HG03342 (cell line): ENCODE results near the gene LEFTY1.
"Not testable (repeated sequence)": the region's sequence is repeated elsewhere in the genome, so short reads cannot be mapped to it uniquely, and the experiment has no call there.

Source experiments
- ATAC-seq: cut with Tn5 transposase; IDR thresholded peaks from one replicate; pipeline ENCODE4 v1.9.1; 2021; ENCODE audit warnings: mild to moderate bottlenecking, moderate library complexity; ENCODE audit not compliant: unreplicated experiment

The LEFTY1 gene, protein sequence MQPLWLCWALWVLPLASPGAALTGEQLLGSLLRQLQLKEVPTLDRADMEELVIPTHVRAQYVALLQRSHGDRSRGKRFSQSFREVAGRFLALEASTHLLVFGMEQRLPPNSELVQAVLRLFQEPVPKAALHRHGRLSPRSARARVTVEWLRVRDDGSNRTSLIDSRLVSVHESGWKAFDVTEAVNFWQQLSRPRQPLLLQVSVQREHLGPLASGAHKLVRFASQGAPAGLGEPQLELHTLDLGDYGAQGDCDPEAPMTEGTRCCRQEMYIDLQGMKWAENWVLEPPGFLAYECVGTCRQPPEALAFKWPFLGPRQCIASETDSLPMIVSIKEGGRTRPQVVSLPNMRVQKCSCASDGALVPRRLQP

DNA sequence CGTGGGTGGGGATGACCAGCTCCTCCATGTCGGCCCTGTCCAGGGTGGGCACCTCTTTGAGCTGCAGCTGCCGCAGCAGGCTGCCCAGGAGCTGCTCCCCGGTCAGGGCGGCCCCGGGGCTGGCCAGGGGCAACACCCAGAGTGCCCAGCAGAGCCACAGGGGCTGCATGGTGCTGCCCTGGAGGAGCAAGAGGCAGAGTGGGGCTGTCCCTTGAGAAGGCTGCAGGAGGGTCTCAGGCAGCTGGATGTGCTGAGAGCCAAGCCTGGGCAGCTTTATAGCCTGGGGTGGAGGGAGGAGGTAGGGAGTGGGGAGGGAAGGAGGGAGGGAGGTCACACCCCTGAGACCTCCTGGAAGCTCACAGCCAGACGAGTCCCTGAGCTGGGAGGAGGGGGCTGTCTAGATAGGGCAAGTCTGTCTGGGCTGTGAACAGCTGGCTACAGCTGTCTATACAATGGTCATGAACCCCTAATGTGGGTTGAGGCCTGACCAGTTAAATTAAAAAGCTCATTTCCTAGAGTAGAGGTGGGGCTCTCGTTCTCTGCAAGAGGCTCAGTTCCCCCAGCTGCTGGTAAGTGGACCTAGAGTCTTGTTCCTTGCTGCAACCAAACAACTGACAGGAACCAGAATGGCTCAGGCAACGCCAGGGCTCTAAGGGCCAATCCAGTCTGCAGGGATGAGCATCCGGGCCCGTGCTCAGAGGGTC, at the start of gene LEFTY1:
LEFTY1 (minus strand) TSS at position 249 of the 704 bp plus-strand sequence; CDS start at position 169, 80 bp downstream.
- ATAC-seq = no peak

DNA sequence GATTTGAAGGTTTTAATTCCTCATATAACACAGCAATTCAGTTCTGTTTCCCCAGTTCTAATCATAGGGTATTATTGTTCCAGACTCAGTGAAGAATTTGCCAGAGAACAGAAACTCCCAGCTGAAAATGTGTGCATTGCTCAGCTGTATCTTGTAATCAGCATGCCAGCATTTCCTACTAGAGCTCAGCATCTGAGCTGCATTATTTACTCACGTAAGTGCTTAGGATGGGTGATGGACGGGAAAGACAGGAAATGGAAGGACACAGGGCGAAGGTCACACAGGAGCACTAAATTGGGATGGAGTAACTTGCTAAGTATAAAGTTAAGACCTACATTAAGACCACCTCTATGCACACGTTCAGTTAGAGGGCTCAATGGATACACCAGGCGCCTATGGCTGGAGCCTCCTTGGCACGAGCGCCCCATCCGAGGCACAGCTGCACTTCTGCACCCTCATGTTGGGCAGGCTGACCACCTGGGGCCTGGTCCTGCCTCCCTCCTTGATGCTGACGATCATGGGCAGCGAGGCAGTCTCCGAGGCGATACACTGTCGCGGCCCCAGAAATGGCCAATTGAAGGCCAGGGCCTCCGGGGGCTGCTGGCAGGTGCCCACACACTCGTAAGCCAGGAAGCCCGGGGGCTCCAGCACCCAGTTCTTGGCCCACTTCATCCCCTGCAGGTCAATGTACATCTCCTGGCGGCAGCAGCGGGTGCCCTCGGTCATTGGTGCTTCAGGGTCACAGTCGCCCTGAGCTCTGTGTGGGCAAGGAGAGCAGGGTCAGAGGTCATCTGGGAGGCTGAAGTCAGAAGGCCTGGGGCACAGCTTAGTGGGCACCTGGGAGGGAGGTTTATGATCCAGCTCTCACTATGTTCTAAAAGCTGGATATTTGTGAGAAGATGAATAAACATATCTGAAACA, 48.4 kb upstream of the LEFTY1 start:
- ATAC-seq = no peak

DNA sequence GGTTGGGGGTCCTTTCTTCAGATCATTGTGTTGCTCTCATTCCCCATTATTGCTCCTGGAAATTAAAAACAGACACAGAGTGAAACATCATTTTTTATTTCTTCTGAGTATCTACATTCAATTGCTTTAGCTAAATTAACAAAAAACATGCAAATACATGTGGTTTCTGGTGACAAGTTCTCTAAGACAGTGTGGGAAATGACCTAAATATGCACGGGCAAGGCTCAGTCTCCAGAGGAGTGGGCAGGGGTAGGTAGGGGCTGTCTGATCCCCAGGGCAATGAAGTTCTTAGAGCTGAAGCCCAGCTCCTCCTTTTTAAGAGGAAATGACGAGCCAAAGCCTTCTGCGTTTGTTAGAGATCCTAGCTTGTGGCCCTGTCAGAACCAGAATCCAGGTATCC, 47.6 kb upstream of the LEFTY1 start:
- ATAC-seq = no peak

DNA sequence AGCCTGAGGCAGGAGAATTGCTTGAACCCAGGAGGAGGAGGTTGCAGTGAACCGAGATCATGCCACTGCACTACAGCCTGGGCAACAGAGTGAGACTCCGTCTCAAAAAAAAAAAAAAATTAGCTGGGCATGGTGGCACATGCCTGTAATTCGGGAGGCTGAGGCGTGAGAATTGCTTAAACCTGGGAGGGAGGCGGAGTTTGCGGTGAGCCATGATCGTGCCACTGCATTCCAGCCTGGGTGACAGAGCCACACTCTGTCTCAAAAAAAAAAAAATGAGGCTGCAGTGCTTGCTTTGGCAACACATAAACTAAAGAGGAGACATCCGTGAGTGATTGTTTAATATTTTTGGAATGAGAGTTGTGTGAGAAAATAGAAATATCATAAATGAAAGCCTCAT, 47.1 kb upstream of the LEFTY1 start:
- not testable (repeated sequence) for ATAC-seq

DNA sequence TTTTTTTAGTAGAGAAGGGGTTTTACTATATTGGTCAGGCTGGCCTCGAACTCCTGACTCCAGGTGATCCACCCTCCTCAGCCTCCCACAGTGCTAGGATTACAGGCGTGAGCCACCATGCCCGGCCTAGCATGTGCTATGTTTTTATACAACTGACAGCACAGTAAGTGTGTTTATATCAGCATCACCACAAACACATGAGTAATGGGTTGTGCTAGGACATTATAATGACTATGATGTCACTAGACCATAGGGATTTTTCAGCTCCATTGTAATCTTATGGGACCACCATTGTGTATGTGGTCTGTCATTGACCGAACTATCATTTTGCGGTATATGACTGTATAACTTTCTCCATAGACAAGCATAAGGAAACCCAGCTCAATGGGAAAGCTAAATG, 45.8 kb upstream of the LEFTY1 start:
- no peak for ATAC-seq

DNA sequence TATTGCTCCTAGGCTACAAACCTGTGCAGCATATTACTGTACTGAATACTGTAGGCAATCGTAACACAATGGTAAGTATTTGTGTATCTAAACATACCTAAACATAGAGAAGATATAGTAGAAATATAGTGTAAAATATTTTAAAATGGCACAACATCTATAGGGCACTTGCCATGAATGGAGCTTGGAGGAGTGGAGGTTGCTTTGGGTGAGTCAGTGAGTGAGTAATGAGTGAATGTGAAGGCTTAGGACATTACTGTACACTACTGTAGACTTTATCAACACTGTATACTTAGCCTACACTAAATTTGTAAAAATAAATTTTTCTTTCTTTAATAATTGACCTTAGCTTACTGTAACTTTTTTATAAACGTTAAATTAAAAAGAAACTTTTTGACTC, 44.1 kb upstream of the LEFTY1 start:
- no peak for ATAC-seq

DNA sequence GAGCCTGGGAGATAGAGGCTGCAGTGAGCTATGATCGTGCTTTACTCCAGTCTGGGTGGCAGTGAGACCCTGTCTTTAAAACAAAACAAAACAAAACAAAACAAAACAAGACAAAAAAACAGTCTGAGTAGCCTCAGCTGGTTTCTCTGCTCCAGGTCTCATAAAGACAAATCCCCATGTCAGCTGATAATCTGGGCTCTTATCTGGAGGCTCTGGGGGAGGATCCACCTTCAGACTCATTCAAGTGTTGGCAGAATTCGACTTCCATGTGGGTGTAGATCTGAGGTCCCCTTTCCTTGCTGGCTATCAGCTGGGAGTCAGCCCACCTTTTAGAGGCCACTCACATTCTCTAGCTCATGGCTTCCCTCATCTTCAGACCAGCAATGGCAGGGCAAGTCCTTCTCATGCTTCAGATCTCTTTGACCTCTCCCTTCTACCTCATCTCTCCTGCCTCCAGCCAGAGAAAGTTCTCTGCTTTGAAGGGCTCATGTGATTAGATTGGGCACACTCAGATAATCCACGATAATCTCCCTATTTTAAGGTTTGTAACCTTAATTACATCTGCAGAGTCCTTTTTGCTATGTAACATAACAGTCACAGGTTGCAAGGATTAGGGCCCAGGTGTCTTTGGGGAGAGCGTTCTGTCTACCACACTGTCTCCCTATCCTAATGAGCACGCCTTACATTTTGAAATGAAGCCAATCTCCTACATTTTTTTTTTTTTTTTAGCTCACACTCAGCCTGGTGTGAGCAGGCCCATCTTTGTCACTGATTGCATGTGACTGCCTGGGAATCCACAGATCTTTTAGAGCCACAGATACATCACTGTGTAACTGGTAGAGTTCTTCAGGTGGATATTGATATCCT, 42.6 kb upstream of the LEFTY1 start:
- no peak for ATAC-seq

DNA sequence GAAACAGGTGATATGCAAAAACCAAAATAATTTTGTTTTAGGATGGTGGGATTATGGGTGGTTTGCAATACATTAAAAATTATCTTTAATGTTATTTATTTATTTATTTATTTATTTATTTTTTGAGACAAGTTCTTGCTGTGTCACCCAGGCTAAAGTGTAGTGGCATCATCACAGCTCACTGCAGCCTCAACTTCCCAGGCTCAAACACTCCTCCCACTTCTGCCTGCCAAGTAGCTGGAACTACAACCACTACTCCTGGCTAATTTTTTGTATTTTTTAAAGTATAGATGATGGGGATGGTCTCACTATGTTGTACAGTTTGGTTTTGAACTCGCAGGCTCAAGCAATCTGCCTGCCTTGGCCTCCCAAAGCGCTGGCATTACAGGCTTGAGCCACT, 41.6 kb upstream of the LEFTY1 start:
- no peak for ATAC-seq

DNA sequence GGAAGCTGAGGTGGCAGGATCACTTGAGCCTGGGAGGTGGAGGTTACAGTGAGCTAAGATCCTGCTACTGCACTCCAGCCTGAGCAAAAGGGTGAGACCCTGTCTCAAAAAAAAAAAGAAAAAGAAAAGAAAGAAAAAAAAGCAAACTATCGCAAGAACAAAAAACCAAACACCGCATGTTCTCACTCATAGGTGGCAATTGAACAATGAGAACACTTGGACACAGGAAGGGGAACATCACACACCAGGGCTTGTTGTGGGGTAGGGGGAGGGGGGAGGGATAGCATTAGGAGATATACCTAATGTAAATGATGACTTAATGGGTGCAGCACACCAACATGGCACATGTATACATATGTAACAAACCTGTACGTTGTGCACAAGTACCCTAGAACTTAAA, 40.5 kb upstream of the LEFTY1 start:
- not testable (repeated sequence) for ATAC-seq

DNA sequence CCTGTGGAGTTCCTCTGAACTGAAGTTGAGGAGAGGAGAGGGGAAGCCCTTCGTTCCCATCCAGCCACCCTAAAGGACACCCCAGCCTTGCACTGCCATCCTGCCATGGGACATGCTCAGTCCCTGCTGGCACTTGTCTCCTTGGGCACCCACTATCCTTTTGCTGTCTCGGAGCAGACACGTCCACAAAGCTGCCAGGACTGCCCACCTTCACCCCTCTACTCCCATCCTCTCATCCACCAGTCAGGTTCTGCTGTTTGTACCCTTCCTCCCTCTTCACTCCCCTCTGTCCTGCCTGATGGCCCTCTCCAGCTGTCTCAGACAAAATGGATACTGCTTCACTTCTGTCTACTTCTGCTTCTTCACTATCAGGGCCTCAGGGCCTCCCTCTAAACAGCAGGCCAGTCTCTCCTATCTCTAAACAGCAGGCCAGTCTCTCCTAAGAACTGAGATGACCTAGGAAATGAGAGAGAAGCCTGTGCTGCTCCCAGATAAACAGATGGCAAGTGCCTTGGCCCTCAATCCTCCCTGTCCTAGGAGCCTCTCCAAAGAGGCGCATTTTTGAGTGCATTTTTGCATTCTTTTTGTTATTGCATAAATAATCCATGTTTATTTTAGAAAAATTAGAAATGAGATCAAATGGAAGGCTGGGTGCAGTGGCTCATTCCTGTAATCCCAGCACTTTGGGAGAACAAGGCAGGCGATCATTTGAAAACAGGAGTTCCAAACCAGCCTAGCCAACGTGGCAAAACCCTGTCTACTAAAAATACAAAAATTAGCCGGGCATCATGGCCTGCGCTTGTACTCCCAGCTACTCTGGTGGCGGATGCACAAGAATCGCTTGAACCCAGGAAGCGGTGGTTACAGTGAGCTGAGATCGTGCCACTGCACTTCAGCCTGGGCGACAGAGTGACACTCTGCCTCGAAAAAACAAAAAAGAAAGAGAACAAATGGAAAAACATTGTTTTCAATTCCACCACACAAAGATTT, 39.5 kb upstream of the LEFTY1 start:
- no peak for ATAC-seq

DNA sequence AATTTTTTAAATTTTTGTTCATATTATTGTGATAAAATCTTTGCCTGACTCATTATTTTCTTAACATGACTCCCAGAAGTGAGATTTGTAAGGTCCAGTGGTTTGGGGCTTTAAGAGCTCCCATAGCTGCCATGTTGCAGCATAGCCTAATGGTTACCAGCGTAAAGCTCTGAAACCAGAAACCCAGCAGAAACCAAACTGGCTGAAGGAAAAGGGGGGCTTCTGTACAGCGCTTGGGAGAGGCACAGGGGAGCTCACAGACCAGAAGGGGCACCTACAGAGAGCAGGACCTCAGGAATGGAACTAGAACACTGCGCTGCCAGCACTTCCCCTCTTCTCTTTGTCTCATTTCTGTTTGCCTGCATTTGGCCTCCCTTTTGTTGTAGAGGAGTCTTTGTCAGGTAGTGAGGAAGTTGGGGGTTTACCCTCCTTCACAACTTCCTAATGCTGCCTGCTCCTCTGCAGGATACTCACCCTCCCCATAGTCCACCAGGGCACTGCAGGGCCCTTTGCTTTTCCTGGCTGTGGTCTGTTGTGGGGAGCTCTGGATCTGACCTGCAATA, 37.7 kb upstream of the LEFTY1 start:
- ATAC-seq = no peak

DNA sequence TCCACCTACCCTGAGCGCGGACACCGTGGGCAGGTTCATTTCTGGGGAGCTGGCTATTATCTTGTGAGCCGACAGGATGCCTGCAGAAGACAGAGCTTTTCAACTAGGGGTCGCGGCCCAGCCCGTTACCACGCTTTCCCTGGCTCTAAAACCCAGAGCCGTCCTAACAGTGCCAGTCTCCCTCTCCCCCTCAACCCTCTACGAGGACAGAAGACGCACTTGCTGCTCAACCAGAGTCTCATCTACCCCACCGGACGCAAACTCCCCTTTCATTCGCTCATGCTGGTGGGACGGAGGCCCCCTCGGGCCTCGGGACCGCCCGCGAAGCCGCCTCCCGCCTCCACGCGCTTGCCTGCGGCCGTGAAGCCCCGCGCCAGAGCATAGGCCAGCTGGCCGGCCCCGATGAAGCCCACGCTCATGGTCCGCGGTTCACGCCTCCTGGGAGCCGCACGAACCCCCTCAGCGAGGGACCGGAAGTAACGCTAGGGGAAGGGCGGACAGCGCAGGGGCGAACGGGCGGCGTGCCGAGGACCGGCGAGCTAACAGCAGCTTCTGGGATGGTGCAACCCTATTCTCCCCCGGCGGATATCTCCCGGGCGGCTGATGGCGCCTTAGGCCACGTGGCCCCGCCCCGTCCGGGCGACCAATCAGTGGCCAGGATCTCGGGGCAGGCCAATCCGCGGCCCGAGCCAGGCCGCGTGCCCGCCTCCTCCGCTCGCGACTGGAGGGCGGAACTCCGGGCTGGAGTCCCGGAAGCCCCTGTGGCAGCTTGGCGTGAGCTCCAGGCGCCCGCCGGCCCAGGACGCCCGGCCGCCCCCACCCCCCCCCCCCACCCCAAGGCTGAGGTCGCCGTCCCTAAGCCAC, 35.0 kb upstream of the LEFTY1 start, which contains the start of gene PYCR2:
PYCR2 (minus strand) TSS at position 559 of the 864 bp plus-strand sequence; CDS start at position 419, 140 bp downstream.
- peak; percentile 97 for ATAC-seq

DNA sequence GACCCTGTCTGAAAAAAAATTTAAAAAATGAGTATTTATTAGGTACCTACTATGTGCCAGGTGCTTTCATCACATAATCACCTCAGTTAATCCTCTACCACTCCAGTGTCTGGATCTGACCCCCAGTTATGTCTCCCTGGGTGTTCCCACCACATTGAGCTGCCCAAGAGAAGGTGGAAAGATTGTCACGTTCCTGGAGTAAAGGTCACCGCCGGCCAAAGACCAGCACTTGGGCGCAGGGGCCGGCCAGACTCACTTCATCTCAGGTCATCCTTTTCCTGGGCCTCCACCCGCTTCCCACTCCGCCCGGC, 34.4 kb upstream of the LEFTY1 start:
- no peak for ATAC-seq

DNA sequence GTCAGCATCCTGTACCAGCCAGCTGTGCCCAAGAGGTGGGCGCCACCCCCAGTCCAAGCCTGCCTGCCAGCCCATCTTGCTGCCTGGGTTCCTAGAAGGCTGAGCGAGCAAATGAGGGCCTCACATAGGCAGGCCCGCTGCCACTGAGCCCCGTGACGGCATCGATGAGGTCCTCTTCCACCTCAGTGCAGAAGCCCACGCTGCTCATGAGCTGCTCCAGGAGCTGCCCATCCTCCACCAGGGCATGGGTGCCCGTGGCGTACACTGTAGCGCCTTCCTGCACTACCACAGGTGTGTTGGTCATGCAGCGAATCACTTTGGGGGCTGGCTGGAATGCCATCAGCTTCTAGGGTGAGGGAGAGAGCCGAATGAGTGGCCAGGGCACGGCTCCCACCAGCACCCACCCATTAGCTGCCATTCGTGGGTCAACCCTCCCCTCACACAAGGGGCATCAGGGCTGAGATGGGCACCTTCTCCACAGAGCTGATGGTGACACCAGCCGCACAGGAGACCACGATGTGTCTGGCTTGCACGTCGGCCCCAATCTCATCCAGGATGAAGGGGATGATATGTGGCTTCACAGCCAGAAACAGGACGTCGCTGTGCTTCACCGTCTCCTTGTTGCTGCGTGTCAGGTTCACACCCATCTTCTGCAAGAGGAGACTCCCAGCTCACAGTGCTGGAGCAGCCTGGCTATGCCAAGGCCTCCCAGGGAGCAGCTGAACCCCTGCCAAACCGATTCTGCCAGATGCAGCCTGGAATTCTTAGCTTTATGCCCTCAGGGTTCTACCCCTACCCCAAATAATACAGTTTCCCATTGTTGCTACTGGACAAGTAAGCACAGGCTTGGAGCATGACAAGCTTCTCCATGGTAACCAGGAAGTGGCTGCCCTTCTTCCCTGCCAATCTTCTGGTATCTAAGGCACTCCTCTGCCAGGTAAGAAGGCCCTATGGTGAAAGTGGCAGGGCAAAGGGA, 33.1 kb upstream of the LEFTY1 start:
- ATAC-seq = no peak

DNA sequence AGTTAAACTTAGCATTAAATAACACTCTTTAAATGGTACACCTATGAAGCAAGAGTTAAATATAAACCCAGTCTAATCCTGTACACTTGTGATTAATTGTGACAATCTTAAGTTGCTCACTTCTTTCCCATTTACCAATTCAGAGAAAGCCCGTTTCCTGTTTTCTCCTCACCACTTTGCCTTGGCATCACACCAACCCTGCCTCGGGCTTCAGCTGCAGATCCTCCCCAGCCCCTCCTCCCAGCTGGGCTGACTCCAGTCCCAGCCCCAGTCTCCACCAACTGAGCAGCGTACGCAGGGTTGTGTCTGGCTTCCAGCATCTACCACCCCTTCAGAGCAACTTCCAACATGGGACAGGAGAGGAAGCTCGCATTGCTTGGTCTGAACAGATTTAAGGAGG, 31.0 kb upstream of the LEFTY1 start:
- no peak for ATAC-seq

DNA sequence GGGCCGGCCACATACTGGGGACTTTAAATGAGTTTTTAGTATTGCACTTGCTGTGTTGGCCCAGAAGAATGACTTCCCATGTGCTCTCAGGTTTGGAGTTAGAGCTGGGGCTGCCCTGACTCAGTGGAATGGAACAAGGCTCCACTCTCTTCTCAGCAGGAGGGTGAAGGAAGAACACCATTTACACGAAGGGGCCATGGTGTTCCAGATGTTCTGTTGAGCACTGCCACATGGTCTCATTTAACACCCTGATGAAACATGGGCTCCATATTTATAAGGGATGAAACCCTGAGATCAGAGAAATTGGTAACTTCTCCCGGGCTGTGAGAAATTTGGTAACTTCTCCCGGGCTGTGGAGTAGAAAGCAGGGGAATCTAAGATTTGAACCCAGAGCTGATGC, 29.3 kb upstream of the LEFTY1 start:
- ATAC-seq = no peak

DNA sequence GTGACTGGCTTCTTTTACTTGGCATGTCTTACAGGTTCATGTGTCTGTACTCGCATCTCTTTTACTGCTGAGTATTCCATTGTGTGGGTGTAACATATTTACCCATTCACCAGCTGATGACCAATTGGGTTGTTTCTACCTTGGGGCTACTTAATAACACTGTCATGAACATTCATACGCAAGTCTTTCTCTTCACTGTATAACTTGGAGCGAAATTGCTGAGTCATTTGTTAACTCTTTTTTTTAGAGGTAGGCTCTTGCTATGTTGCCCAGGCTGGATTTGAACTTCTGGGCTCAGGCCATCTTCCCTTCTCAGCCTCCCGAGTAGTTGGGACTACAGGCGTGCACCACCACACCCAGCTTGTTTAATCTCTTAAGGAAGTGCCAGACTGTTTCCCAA, 28.6 kb upstream of the LEFTY1 start:
- no peak for ATAC-seq
